Measurements from ENCODE around the gene CGNL1. TPM values are rescaled to one million over a fixed set of nuclear protein-coding genes. Genes with fewer than 3 reads are reported as not detected.

CGNL1 gene
- polyA plus RNA-seq, 1 of the 3 experiments (the other 2 are of a cell fraction): 0.23 TPM

DNA sequence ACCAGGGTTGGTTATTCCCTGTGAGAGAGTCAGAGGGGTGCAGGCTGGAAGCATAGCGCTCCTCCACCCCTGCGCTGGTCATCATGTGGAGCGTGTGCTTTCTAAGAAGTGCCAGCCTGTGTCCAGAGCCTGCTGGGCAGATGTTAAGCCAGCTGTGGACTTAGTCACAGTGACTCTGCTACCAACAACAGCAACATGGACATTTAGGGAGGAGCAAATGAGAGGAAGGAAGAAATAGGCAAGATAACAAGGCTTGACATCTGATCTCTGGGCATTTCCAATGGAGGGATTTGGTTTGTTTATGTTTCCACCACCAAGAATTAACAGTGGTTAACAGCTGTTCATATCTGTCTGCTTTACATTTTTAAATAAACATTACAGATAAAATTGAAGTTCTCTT lies 179.0 kb downstream of the CGNL1 start:
- Histone ChIP-seq H3K27ac (ENCODE audit: low read depth in 2 of 2, low read length in 1 of 2) (peak overlapping the region in 1 of 2 experiments; percentile 69; a peak in 1 of 4 replicates), H3K4me2 (no peak overlapping the region)

More for the DNA sequence above, 179.0 kb downstream of the CGNL1 start:
- ChIA-PET POLR2A (interaction anchor here (0.6 kb wide), 1 partner anchor 394 kb away, joined by 3 read pairs; no protein-coding TSS in a partner anchor), CTCF (interaction anchor here (1.1 to 12.5 kb wide), 4 partner anchors 9 to 511 kb away, joined by 5 to 145 read pairs (median 10); no protein-coding TSS in a partner anchor)
- no peak for DNase-seq
- Histone ChIP-seq H3K27me3 (ENCODE audit: insufficient read depth) (no peaks in the 10 kb centered on the region), H3K9me2 (no peaks in the 10 kb centered on the region), H2AFZ (ENCODE audit: low read depth) (no peak overlapping the region), H4K20me1 (ENCODE audit: insufficient read depth) (no peaks in the 10 kb centered on the region), H3K9me3 (no peaks in the 10 kb centered on the region), H3K36me3 (replicated peaks in 1 of 2; ENCODE audit: control insufficient read depth in 1 of 2, insufficient read depth in 2 of 2, low read length in 1 of 2) (no peaks in the 10 kb centered on the region), H3K4me3 (ENCODE audit: low read depth in 2 of 2, low read length in 1 of 2) (no peak overlapping the region), H3K9ac (no peak overlapping the region), H3F3A (replicated peaks; ENCODE audit: insufficient read depth) (peaks cover 11% of the 10 kb centered on the region), H3K79me2 (ENCODE audit: insufficient read depth) (no peaks in the 10 kb centered on the region), H3K4me1 (ENCODE audit: control insufficient read depth in 1 of 2, insufficient read depth in 2 of 2, low read depth in 1 of 2, low read length in 1 of 2) (peaks cover 25 to 35% of the 10 kb centered on the region in 2 experiments; a peak in 3 of 4 replicates)
- WGBS (ENCODE audit: low lambda C conversion rate): 92% methylated on average over 3 of the region's 3 CpGs
- TF ChIP-seq FOSL2 (IDR thresholded peaks at IDR 0.05; ENCODE audit: borderline replicate concordance, low read depth) (no peak), MEF2A (IDR thresholded peaks at IDR 0.05; ENCODE audit: borderline replicate concordance, low read depth) (no peak), SIN3A (IDR thresholded peaks at IDR 0.05; ENCODE audit: borderline replicate concordance, low read depth, low read length) (no peak), RXRA (IDR thresholded peaks at IDR 0.05; ENCODE audit: borderline replicate concordance, low read depth) (no peak), RFX5 (IDR thresholded peaks at IDR 0.05; ENCODE audit: low read length) (no peak), TAF1 (IDR thresholded peaks at IDR 0.05; ENCODE audit: borderline replicate concordance, low read depth, low read length) (no peak), CHD2 (IDR thresholded peaks at IDR 0.05; ENCODE audit: low read length, partially characterized antibody) (no peak), NFIC (IDR thresholded peaks at IDR 0.05; ENCODE audit: borderline replicate concordance) (no peak), FOXJ3 (CRISPR knock-in tag; IDR thresholded peaks at IDR 0.05) (no peak), TEAD4 (IDR thresholded peaks at IDR 0.05; ENCODE audit: borderline replicate concordance, insufficient read depth) (no peak), GATA2 (CRISPR knock-in tag; IDR thresholded peaks at IDR 0.05) (no peak), MXI1 (IDR thresholded peaks at IDR 0.05; ENCODE audit: low read depth, low read length) (no peak)
- TF ChIP-seq, protein P1, sequence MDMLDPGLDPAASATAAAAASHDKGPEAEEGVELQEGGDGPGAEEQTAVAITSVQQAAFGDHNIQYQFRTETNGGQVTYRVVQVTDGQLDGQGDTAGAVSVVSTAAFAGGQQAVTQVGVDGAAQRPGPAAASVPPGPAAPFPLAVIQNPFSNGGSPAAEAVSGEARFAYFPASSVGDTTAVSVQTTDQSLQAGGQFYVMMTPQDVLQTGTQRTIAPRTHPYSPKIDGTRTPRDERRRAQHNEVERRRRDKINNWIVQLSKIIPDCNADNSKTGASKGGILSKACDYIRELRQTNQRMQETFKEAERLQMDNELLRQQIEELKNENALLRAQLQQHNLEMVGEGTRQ (IDR thresholded peaks at IDR 0.05; ENCODE audit: borderline replicate concordance, low read depth, low read length): no peak
- TF ChIP-seq, protein P2, sequence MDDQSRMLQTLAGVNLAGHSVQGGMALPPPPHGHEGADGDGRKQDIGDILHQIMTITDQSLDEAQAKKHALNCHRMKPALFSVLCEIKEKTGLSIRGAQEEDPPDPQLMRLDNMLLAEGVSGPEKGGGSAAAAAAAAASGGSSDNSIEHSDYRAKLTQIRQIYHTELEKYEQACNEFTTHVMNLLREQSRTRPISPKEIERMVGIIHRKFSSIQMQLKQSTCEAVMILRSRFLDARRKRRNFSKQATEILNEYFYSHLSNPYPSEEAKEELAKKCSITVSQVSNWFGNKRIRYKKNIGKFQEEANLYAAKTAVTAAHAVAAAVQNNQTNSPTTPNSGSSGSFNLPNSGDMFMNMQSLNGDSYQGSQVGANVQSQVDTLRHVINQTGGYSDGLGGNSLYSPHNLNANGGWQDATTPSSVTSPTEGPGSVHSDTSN (IDR thresholded peaks at IDR 0.05): no peak
- TF ChIP-seq, protein P3, sequence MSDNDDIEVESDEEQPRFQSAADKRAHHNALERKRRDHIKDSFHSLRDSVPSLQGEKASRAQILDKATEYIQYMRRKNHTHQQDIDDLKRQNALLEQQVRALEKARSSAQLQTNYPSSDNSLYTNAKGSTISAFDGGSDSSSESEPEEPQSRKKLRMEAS (IDR thresholded peaks at IDR 0.05; ENCODE audit: low read depth): no peak
- TF ChIP-seq, protein P4, sequence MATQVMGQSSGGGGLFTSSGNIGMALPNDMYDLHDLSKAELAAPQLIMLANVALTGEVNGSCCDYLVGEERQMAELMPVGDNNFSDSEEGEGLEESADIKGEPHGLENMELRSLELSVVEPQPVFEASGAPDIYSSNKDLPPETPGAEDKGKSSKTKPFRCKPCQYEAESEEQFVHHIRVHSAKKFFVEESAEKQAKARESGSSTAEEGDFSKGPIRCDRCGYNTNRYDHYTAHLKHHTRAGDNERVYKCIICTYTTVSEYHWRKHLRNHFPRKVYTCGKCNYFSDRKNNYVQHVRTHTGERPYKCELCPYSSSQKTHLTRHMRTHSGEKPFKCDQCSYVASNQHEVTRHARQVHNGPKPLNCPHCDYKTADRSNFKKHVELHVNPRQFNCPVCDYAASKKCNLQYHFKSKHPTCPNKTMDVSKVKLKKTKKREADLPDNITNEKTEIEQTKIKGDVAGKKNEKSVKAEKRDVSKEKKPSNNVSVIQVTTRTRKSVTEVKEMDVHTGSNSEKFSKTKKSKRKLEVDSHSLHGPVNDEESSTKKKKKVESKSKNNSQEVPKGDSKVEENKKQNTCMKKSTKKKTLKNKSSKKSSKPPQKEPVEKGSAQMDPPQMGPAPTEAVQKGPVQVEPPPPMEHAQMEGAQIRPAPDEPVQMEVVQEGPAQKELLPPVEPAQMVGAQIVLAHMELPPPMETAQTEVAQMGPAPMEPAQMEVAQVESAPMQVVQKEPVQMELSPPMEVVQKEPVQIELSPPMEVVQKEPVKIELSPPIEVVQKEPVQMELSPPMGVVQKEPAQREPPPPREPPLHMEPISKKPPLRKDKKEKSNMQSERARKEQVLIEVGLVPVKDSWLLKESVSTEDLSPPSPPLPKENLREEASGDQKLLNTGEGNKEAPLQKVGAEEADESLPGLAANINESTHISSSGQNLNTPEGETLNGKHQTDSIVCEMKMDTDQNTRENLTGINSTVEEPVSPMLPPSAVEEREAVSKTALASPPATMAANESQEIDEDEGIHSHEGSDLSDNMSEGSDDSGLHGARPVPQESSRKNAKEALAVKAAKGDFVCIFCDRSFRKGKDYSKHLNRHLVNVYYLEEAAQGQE (IDR thresholded peaks at IDR 0.05; ENCODE audit: low read depth, low read length): no peak
